IMR-90 (cell line): Measurements from ENCODE around the gene VGF. TPM values are rescaled to one million over a fixed set of nuclear protein-coding genes. Genes with fewer than 3 reads are reported as not detected.

Source experiments
- RCOR1 ChIP-seq: IDR thresholded peaks from 2 replicates; pipeline ENCODE4 v1.6.1; 2012; ENCODE audit warnings: mild to moderate bottlenecking, low read length, improper control_type of control experiment; ENCODE audit not compliant: insufficient replicate concordance
- SMC3 ChIP-seq: fragments of 150-350 bp; IDR thresholded peaks from 2 replicates; pipeline ENCODE4 v1.6.1; 2016; ENCODE audit warnings: low read depth, mild to moderate bottlenecking, antibody characterized with exemption, low read length, moderate library complexity
- USF2 ChIP-seq: fragments of 150-350 bp; IDR thresholded peaks from 2 replicates; pipeline ENCODE4 v1.6.1; 2017; ENCODE audit warnings: mild to moderate bottlenecking, antibody characterized with exemption, low read length, low read depth
- polyA plus RNA-seq, 3 experiments: library from polyadenylated mRNA; depleted of rRNA; stranded (reverse); fragments of >200 nt; gene quantifications; 2 replicates each; pipeline ENCODE4 v1.2.3, GENCODE V29; 2012; ENCODE audit warnings: low replicate concordance in 1 of 3
- total RNA-seq: library from RNA; depleted of rRNA; stranded (reverse); fragments of >200 nt; gene quantifications from 2 replicates; pipeline ENCODE4 v1.2.3, GENCODE V29; 2012

Gene VGF
- total and polyA plus RNA-seq, 2 of the 4 experiments (the other 2 are of a cell fraction), result 0.18 to 0.50 TPM

GRCh38 chr7:101160910-101161309 is 4.5 kb downstream of the VGF start (continued):
- TF ChIP-seq USF2, result no peak
- no peak for TF ChIP-seq RCOR1
- TF ChIP-seq SMC3, result no peak
